HCT116 (cell line): ENCODE measurements around the gene OR7A5. TPM values are rescaled to one million over a fixed set of nuclear protein-coding genes. Genes with fewer than 3 reads are reported as not detected.

Experiments used
- ATAC-seq: fragments of 200-7000 bp; cut with Tn5 transposase; 2 replicates; pipeline ENCODE4 v1.9.1; 2020; ENCODE audit warnings: mild to moderate bottlenecking, moderate library complexity
- BruUV-seq: library from RNA; stranded (reverse); fragments of 400-500 nt; replicated peaks from 2 replicates; lab custom pipeline; 2021; lab: Mats Ljungman, UMichigan
- CTCF ChIA-PET: fragments of 300-600 bp; sonication (Branson Sonifier 250); formaldehyde crosslinking; loops from one replicate; lab custom pipeline; 2021; ENCODE audit warnings: antibody characterized with exemption; lab: Charles Lee
- POLR2A ChIA-PET: fragments of 300-600, 350-600 bp; sonication (Branson Sonifier 250); formaldehyde crosslinking; loops from one replicate; lab custom pipeline; 2021; ENCODE audit warnings: antibody characterized with exemption; lab: Charles Lee
- RAD21 ChIA-PET, 2 experiments: fragments of 300-600 bp; sonication (Branson Sonifier 250); formaldehyde crosslinking; loops; one replicate each; lab custom pipeline; 2023; ENCODE audit warnings: low total read pairs in 2 of 2; ENCODE audit not compliant: uncharacterized antibody in 2 of 2, unreplicated experiment in 2 of 2, low non-redundant PET in 1 of 2; lab: Charles Lee
- DNase-seq: peaks from one replicate; pipeline ENCODE4 v3.0.0-alpha.2; 2010; ENCODE audit warnings: low read depth, low spot score
- H2AFZ ChIP-seq: fragments of 200-600 bp; shearing (Covaris generic), sonication (generic); 2 replicates; pipeline ENCODE4 v1.6.1; 2017; ENCODE audit warnings: low read depth, mixed run types, mixed read lengths, antibody characterized with exemption, low read length; ENCODE audit not compliant: poor library complexity, severe bottlenecking
- H3K27ac ChIP-seq: 2 replicates; pipeline ENCODE4 v1.5.1; 2012; ENCODE audit warnings: low read depth, low read length
- H3K27me3 ChIP-seq: fragments of 200-600 bp; sonication (generic); 2 replicates; pipeline ENCODE4 v1.6.1; 2016; ENCODE audit warnings: mixed run types, low read length, mixed read lengths; ENCODE audit not compliant: insufficient read depth
- H3K36me3 ChIP-seq, 2 experiments: fragments of 200-500 bp in 1 of 2; fragments of 200-600 bp in 1 of 2; sonication (Bioruptor generic) in 1 of 2; sonication (generic) in 1 of 2; 2 replicates each; pipeline versions ENCODE4 v1.5.1 to v1.6.1; 2014 to 2016; ENCODE audit warnings: low read length in 2 of 2, inconsistent platforms in 1 of 2, mixed read lengths in 1 of 2, mixed run types in 1 of 2; ENCODE audit not compliant: insufficient read depth in 2 of 2, control insufficient read depth in 1 of 2
- H3K4me1 ChIP-seq, 2 experiments: fragments of 200-600 bp in 1 of 2; sonication (generic) in 1 of 2; 2 replicates each; pipeline versions ENCODE4 v1.5.1 to v1.6.1; 2012 to 2017; ENCODE audit warnings: low read length in 2 of 2, inconsistent platforms in 1 of 2, mild to moderate bottlenecking in 1 of 2, mixed read lengths in 1 of 2, mixed run types in 1 of 2, moderate library complexity in 1 of 2; ENCODE audit not compliant: insufficient read depth in 2 of 2, control insufficient read depth in 1 of 2
- H3K4me2 ChIP-seq: fragments of 200-600 bp; sonication (generic); 2 replicates; pipeline ENCODE4 v1.6.1; 2017; ENCODE audit warnings: mixed run types, low read length, mixed read lengths
- H3K4me3 ChIP-seq, 2 experiments: fragments of 200-600 bp in 1 of 2; sonication (generic) in 1 of 2; replicated peaks in 1 of 2; 2 replicates each; pipeline ENCODE4 v1.5.1; 2011 to 2016; ENCODE audit warnings: low read length in 2 of 2, control low read depth in 1 of 2, low read depth in 1 of 2, mild to moderate bottlenecking in 1 of 2, mixed read lengths in 1 of 2, mixed run types in 1 of 2
- H3K79me2 ChIP-seq: fragments of 200-600 bp; sonication (generic); 2 replicates; pipeline ENCODE4 v1.6.1; 2017; ENCODE audit warnings: mild to moderate bottlenecking, mixed run types, low read length, moderate library complexity, mixed read lengths; ENCODE audit not compliant: insufficient read depth
- H3K9ac ChIP-seq: fragments of 200-600 bp; sonication (generic); 2 replicates; pipeline ENCODE4 v1.6.1; 2016; ENCODE audit warnings: low read length, mixed read lengths
- H3K9me2 ChIP-seq: fragments of 200-600 bp; sonication (generic), shearing (Covaris generic); 2 replicates; pipeline ENCODE4 v1.6.1; 2017; ENCODE audit warnings: mixed run types, mild to moderate bottlenecking, moderate library complexity; ENCODE audit not compliant: insufficient read depth
- H3K9me3 ChIP-seq, 2 experiments: fragments of 200-500 bp in 1 of 2; fragments of 200-600 bp in 1 of 2; sonication (Bioruptor generic) in 1 of 2; sonication (generic) in 1 of 2; 2 replicates each; pipeline ENCODE4 v1.6.1; 2014 to 2017; ENCODE audit warnings: low read length in 2 of 2, mixed read lengths in 2 of 2, inconsistent platforms in 1 of 2, low read depth in 1 of 2, mild to moderate bottlenecking in 1 of 2, mixed run types in 1 of 2, moderate library complexity in 1 of 2; ENCODE audit not compliant: control insufficient read depth in 1 of 2, insufficient read depth in 1 of 2
- H4K20me1 ChIP-seq: fragments of 200-600 bp; sonication (generic), shearing (Covaris generic); 2 replicates; pipeline ENCODE4 v1.6.1; 2017; ENCODE audit warnings: mixed run types, mild to moderate bottlenecking, moderate library complexity; ENCODE audit not compliant: insufficient read depth
- EZH2phosphoT487 ChIP-seq: fragments of 200-600 bp; IDR thresholded peaks from 2 replicates; pipeline ENCODE4 v1.6.1; 2018; ENCODE audit warnings: antibody characterized with exemption, borderline replicate concordance
- RAD21 ChIP-seq: IDR thresholded peaks from 2 replicates; pipeline ENCODE4 v1.6.1; 2012; ENCODE audit warnings: low read depth, mild to moderate bottlenecking
- ZFX ChIP-seq: fragments of 450-650 bp; IDR thresholded peaks from 2 replicates; pipeline ENCODE4 v1.6.1; 2017
- intact Hi-C: fragments of 100-400 bp; cut with micrococcal nuclease; formaldehyde crosslinking; loops from 2 replicates; pipeline ENCODE4 v1.10.0; 2022
- total RNA-seq: library from RNA; stranded (reverse); gene quantifications from one replicate; pipeline ENCODE4 v1.2.1, GENCODE V29; 2021; ENCODE audit not compliant: unreplicated experiment
- TF ChIP-seq, protein P1 (sequence below): IDR thresholded peaks from 2 replicates; pipeline ENCODE4 v1.6.1; 2012; ENCODE audit warnings: low read depth
- TF ChIP-seq, protein P2 (sequence below), 3 experiments: fragments of 200-600 bp in 1 of 3; sonication (generic) in 1 of 3; IDR thresholded peaks in 2 of 3; conservative IDR thresholded peaks in 1 of 3; 2 replicates each; pipeline ENCODE4 v1.5.1; 2012 to 2017; ENCODE audit warnings: low read depth in 2 of 3, low read length in 2 of 3, antibody characterized with exemption in 1 of 3, borderline replicate concordance in 1 of 3, control low read depth in 1 of 3, mild to moderate bottlenecking in 1 of 3, mixed read lengths in 1 of 3, mixed run types in 1 of 3, moderate library complexity in 1 of 3; ENCODE audit not compliant: insufficient read depth in 1 of 3

The OR7A5 gene
- total RNA-seq, 1 experiment from 2014 or later = not detected

DNA sequence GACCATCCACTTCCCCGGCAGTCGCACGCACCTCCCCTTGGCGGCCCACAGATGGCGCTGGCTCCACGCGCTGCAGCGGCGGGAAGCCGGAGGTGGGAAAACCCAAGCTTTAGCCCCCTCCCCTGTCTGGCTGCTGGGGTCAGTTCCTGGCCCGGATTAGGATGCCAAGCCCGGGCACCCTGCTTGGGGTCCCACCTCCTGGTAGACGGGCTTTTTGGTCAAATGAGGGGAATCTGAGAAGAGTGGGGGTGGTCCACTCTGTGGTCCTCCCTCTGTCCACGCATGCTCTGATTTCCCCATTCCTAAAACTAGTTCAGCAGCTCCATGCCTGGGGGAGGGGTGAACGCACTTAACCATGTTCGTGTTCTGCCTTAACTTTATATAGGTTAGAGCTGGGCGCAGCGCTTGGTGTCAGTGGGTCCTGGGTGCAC lies 48.5 kb downstream of the OR7A5 start:
- TF ChIP-seq RAD21 (peak; percentile 85), EZH2phosphoT487 (no peak), ZFX (no peak)
- TF ChIP-seq, protein P1, sequence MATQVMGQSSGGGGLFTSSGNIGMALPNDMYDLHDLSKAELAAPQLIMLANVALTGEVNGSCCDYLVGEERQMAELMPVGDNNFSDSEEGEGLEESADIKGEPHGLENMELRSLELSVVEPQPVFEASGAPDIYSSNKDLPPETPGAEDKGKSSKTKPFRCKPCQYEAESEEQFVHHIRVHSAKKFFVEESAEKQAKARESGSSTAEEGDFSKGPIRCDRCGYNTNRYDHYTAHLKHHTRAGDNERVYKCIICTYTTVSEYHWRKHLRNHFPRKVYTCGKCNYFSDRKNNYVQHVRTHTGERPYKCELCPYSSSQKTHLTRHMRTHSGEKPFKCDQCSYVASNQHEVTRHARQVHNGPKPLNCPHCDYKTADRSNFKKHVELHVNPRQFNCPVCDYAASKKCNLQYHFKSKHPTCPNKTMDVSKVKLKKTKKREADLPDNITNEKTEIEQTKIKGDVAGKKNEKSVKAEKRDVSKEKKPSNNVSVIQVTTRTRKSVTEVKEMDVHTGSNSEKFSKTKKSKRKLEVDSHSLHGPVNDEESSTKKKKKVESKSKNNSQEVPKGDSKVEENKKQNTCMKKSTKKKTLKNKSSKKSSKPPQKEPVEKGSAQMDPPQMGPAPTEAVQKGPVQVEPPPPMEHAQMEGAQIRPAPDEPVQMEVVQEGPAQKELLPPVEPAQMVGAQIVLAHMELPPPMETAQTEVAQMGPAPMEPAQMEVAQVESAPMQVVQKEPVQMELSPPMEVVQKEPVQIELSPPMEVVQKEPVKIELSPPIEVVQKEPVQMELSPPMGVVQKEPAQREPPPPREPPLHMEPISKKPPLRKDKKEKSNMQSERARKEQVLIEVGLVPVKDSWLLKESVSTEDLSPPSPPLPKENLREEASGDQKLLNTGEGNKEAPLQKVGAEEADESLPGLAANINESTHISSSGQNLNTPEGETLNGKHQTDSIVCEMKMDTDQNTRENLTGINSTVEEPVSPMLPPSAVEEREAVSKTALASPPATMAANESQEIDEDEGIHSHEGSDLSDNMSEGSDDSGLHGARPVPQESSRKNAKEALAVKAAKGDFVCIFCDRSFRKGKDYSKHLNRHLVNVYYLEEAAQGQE = no peak
- TF ChIP-seq, protein P2, sequence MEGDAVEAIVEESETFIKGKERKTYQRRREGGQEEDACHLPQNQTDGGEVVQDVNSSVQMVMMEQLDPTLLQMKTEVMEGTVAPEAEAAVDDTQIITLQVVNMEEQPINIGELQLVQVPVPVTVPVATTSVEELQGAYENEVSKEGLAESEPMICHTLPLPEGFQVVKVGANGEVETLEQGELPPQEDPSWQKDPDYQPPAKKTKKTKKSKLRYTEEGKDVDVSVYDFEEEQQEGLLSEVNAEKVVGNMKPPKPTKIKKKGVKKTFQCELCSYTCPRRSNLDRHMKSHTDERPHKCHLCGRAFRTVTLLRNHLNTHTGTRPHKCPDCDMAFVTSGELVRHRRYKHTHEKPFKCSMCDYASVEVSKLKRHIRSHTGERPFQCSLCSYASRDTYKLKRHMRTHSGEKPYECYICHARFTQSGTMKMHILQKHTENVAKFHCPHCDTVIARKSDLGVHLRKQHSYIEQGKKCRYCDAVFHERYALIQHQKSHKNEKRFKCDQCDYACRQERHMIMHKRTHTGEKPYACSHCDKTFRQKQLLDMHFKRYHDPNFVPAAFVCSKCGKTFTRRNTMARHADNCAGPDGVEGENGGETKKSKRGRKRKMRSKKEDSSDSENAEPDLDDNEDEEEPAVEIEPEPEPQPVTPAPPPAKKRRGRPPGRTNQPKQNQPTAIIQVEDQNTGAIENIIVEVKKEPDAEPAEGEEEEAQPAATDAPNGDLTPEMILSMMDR (IDR thresholded peaks at IDR 0.05 in 2 of 3, conservative IDR thresholded peaks at IDR 0.05 in 1 of 3; ENCODE audit: borderline replicate concordance in 1 of 3, insufficient read depth in 1 of 3, low read depth in 2 of 3, low read length in 2 of 3) = peak; percentile 70 to 95 (median 90); a peak in 5 of 6 replicates
- ChIA-PET POLR2A (interaction anchor here (0.9 to 1.2 kb wide), 2 partner anchors 9 kb away, joined by 3 to 4 read pairs; no protein-coding TSS in a partner anchor), CTCF (interaction anchor here (0.8 to 2.8 kb wide), 13 partner anchors 9 to 375 kb away, joined by 3 to 15 read pairs (median 5); no protein-coding TSS in a partner anchor), RAD21 (interaction anchor here in 1 of 2 experiments (1.5 kb wide), 1 partner anchor 103 kb away, joined by 4 read pairs; no protein-coding TSS in a partner anchor)
- intact Hi-C loops = loop anchor here (2.0 kb wide), 1 partner anchor 364 kb away; no protein-coding TSS in a partner anchor
- Histone ChIP-seq H3K4me3 (peak overlapping the region; percentile 22 to 39), H3K4me1 (peaks cover 14 to 24% of the 10 kb centered on the region in 2 experiments; a peak in 3 of 4 replicates), H3K79me2 (no peaks in the 10 kb centered on the region), H3K9me3 (no peaks in the 10 kb centered on the region), H3K36me3 (no peaks in the 10 kb centered on the region), H3K27ac (no peak overlapping the region), H3K9ac (no peak overlapping the region), H3K9me2 (no peaks in the 10 kb centered on the region), H3K27me3 (no peaks in the 10 kb centered on the region), H2AFZ (peak overlapping the region; percentile 24), H3K4me2 (peak overlapping the region; percentile 71), H4K20me1 (no peaks in the 10 kb centered on the region)
- ATAC-seq = peak; percentile 84
- no peak for DNase-seq
- no TSS peak for BruUV-seq
